Activated CD4-positive, alpha-beta T cell treated with anti-CD3 and anti-CD28 coated beads, Interleukin-2, amount 10 ng/mL, durations not matched to agents 24 days and 14 days (primary cell): ENCODE results near the gene CCDC183. TPM values are rescaled to one million over a fixed set of nuclear protein-coding genes. Genes with fewer than 3 reads are reported as not detected.
"Not testable (repeated sequence)": the region's sequence is repeated elsewhere in the genome, so short reads cannot be mapped to it uniquely, and the experiment has no call there.

ENCODE experiments used
- DNase-seq: peaks from one replicate; pipeline ENCODE4 v3.0.0; 2022
- H3K27ac Mint-ChIP-seq: one replicate; pipeline ENCODE4 v1.8.0; 2022; ENCODE audit warnings: mild to moderate bottlenecking, mixed read lengths
- H3K27me3 Mint-ChIP-seq: one replicate; pipeline ENCODE4 v1.8.0; 2022; ENCODE audit warnings: mixed read lengths
- H3K36me3 Mint-ChIP-seq: one replicate; pipeline ENCODE4 v1.8.0; 2022; ENCODE audit warnings: low read depth, mild to moderate bottlenecking, mixed read lengths
- H3K4me1 Mint-ChIP-seq: one replicate; pipeline ENCODE4 v1.8.0; 2021; ENCODE audit warnings: mixed read lengths
- H3K4me3 Mint-ChIP-seq: one replicate; pipeline ENCODE4 v1.8.0; 2022; ENCODE audit warnings: mild to moderate bottlenecking, moderate library complexity, mixed read lengths
- H3K9me3 Mint-ChIP-seq: one replicate; pipeline ENCODE4 v1.8.0; 2021; ENCODE audit warnings: mixed read lengths
- intact Hi-C: fragments of 100-400 bp; cut with micrococcal nuclease; formaldehyde crosslinking; loops from one replicate; pipeline ENCODE4 v1.15.1; 2023
- total RNA-seq: library from RNA; stranded (reverse); gene quantifications from 2 replicates; pipeline ENCODE4 v1.2.3, GENCODE V29; 2022

Gene CCDC183
- total RNA-seq, 1 donor from 2014 or later: 0.42 TPM

DNA sequence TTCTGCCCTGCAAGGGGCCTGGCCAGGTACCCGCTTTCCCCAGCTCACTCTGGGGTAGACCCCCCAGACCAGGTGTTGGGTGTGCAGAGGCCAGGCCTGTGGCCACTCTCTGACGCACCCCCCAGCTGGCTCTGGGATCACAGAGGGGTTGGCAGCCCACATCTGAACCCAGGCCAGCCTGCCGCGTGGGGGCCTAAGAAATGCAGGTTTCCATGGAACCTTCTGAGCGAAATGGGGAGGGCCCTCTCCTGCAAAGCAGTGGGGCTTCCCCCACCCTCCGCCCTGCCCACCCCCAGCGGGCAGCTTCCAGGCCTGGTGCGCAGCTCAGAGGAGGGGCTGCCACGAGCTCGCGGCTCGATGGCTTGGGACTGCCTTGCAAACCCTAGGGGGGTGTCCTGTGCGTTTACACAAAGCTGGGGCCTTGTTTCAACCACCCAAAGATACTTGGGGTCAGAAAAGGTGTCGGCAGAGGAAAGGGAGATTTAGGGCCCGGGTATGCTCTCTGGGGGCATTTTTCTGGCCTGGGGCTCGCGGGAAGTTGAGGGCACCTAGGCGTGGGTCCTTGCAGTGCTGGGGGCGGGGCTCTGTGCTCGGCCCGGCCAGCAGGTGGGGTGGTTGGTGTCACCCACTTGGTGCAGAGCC, 47.1 kb downstream of the CCDC183 start:
- Mint-ChIP-seq H3K4me1 (peaks cover 16% of the 10 kb centered on the region), H3K4me3 (peak overlapping the region; percentile 67), H3K36me3 (peaks cover 17% of the 10 kb centered on the region)
- H3K27me3 Mint-ChIP-seq, DNase-seq, H3K9me3 Mint-ChIP-seq, H3K27ac Mint-ChIP-seq: not testable (repeated sequence)
- intact Hi-C loops: loop anchor here (10.0 kb wide), 1 partner anchor 322 kb away; no protein-coding TSS in a partner anchor

DNA sequence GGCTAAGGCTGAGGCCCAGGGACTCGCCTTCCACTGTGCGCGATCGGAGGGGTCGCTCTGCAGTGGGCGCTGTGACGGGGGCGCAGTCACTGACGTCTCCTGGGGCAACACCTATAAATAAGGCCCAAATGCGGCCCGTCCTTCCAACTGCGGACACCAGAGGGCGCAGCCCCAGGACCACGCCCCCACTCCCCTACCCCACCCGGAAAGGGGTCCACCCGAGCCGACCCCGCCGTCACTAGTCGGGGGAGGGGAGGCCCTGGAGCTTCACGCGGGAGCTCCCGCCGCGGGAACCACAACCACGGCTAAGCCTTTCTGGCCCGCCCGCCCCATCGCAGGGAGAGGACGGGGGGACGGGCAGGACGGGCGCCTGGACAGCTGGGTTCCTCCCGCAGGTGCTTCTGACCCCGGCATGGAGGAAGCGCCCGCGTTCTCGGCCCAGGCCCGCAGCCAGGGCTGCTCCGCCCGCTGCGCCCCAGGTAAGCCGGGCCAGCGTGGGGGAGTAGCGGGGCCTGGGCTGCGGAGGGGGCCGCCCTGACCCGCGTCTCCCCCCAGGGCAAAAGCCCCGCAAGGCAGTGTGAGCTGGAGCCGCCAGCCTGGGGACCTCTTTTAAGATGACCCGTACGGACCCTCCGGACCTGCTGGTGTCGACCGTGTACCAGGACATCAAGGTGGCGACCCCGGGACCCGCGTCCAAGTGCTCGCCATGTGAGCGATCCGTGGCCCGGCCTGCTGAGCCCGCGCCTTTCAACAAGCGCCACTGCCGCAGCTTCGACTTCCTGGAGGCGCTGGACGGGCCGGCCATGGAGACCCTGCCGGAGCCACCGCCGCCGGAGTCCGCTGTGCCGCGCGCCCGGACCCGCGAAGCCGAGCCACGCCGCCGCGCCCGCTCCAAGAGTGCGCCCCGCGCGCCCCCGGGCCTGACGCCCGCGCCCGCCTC, 47.9 kb downstream of the CCDC183 start:
- intact Hi-C loops: loop anchor here (10.0 kb wide), 1 partner anchor 321 kb away; no protein-coding TSS in a partner anchor
- DNase-seq: peak; percentile 90
- H3K27ac Mint-ChIP-seq, H3K27me3 Mint-ChIP-seq, H3K9me3 Mint-ChIP-seq: not testable (repeated sequence)
- H3K36me3 Mint-ChIP-seq: peaks cover 18% of the 10 kb centered on the region
- peak overlapping the region; percentile 67 for H3K4me3 Mint-ChIP-seq
- H3K4me1 Mint-ChIP-seq: peaks cover 16% of the 10 kb centered on the region

DNA sequence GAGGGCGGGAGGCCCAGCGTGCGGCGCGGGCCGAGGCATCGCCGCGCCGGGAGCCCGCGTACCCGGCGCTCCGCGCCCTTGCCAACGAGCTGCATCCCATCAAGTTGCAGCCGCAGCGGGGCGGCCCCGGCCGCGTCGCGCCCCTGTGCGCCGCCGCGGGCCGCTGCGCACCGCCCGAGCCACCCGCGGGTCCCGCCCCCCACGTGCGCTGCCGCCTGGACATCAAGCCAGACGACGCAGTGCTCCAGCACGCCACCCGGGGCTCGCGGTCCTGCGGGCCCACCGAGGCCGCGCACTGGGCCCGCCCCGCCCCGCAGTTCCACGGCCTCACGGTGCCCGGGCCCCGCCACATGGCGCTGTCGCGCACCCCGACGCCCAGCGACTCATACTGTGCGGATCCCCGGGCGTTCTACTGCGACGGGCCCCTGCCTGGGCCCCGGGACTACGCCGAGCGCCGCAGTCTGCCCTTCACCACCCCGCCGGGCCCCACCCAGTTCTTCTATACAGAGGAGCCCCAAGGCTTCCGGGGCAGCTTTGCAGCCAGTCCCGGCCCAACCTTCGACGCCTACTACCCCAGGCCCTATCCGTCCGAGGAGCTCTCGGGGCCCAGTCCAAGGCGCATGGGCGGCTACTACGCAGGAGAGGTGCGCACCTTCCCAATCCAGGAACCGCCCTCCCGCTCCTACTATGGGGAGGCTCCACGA, 48.8 kb downstream of the CCDC183 start:
- intact Hi-C loops: loop anchor here (5.0 to 10.0 kb wide), 2 partner anchors 202 to 320 kb away; partner anchors contain the start of gene NPDC1
- Mint-ChIP-seq H3K27ac (no peak overlapping the region), H3K36me3 (peaks cover 22% of the 10 kb centered on the region), H3K9me3 (no peaks in the 10 kb centered on the region), H3K27me3 (peaks cover 7% of the 10 kb centered on the region), H3K4me3 (peak overlapping the region; percentile 28), H3K4me1 (peaks cover 19% of the 10 kb centered on the region)
- no peak for DNase-seq

DNA sequence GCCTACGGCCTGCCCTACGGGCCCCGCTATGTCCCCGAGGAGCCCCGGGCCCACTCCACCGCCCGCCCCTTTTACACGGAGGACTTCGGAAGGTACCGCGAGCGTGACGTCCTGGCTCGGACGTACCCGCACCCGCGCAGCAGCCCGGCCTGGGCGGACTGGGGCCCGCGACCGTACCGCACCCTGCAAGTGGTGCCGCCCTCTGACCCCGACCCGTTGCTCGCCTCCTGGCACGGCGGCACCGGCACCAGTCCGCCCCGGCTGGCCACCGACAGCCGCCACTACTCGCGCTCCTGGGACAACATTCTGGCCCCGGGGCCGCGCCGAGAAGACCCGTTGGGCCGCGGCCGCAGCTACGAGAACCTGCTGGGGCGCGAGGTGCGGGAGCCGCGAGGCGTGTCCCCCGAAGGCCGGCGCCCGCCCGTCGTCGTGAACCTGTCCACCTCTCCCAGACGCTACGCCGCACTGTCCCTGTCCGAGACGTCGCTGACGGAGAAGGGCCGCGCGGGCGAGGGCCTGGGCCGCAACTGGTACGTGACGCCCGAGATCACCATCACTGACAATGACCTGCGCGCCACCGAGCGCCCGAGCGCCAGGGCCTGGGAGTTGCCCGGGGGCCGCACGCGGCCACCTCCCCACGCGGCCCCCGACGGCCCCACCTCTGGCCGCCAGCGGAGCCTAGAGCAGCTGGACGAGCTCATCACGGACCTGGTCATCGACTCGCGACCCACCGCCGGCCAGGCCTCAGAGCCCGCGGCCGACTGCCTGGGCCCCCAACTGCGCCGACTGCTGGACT, 49.5 kb downstream of the CCDC183 start:
- Mint-ChIP-seq H3K27me3 (peaks cover 7% of the 10 kb centered on the region), H3K27ac (no peak overlapping the region), H3K4me3 (peak overlapping the region; percentile 28)

DNA sequence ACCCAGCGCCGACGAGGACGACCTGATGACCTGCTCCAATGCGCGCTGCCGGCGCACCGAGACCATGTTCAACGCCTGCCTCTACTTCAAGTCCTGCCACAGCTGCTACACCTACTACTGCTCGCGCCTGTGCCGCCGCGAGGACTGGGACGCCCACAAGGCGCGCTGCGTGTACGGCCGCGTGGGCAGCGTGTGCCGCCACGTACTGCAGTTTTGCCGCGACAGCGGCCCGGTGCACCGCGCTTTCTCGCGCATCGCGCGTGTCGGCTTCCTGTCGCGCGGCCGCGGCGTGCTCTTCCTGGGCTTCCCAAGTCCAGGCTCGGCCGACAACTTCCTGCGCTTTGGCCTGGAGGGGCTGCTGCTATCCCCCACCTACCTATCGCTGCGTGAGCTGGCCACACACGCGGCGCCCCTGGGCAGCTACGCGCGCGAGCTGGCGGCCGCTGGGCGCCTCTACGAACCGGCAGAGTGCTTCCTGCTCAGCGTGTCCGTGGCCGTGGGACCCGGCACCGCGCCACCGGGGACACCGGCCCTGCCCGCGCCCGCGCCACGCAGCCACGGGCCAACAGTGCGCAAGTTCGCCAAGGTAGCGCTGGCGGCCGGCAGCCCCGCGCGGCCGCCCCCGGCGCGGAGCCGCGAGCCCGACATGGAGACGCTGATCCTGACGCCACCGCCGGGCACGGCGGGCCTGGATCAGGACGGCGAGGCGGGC, 50.4 kb downstream of the CCDC183 start:
- intact Hi-C loops: loop anchor here (5.0 to 10.0 kb wide), 2 partner anchors 201 to 318 kb away; partner anchors contain the start of gene NPDC1
- peak overlapping the region; percentile 74 for H3K27ac Mint-ChIP-seq
- peak; percentile 71 for DNase-seq
- no peaks in the 10 kb centered on the region for H3K9me3 Mint-ChIP-seq
- peaks cover 27% of the 10 kb centered on the region for H3K36me3 Mint-ChIP-seq
- peaks cover 7% of the 10 kb centered on the region for H3K27me3 Mint-ChIP-seq
- peaks cover 20% of the 10 kb centered on the region for H3K4me1 Mint-ChIP-seq
- peak overlapping the region; percentile 64 for H3K4me3 Mint-ChIP-seq

More for the DNA sequence above, 49.5 kb downstream of the CCDC183 start:
- no peak for DNase-seq
- no peaks in the 10 kb centered on the region for H3K9me3 Mint-ChIP-seq
- H3K36me3 Mint-ChIP-seq: peaks cover 22% of the 10 kb centered on the region
- intact Hi-C loops: loop anchor here (5.0 to 10.0 kb wide), 2 partner anchors 202 to 319 kb away; partner anchors contain the start of gene NPDC1
- peaks cover 20% of the 10 kb centered on the region for H3K4me1 Mint-ChIP-seq

DNA sequence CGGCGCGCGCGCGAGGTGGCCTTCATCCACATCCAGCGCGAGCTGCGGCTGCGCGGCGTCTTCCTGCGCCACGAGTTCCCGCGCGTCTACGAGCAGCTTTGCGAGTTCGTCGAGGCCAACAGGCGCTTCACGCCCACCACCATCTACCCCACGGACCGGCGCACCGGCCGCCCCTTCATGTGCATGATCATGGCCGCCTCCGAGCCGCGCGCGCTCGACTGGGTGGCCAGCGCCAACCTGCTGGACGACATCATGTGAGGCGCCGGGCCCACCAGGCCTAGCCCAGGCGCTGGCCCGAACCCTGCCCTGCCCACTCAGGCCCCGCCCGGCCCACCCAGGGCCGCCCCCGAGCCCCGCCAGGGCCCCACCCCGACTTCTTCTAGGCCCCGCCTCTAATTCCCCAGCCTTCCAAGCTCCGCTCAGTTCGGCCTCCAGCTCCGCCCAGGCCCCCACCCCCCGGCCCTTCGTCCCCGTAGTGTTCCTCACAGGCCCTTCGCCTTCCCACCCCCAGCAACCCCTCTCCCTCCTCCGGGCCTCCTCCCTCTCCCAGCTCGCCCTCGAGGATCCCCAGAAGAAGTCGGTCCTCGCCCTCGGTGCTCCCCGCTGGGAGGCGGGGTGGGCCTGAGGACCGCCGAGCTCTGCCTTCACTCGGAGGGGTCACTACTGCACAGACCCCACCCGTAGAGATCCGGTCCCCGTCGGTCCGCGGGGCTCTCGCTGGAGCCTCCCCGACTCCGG, 51.1 kb downstream of the CCDC183 start:
- Mint-ChIP-seq H3K27ac (peak overlapping the region; percentile 94), H3K4me1 (peaks cover 18% of the 10 kb centered on the region), H3K9me3 (no peaks in the 10 kb centered on the region), H3K36me3 (peaks cover 27% of the 10 kb centered on the region), H3K4me3 (peak overlapping the region; percentile 96), H3K27me3 (peaks cover 7% of the 10 kb centered on the region)
- intact Hi-C loops: loop anchor here (5.0 to 10.0 kb wide), 2 partner anchors 200 to 318 kb away; partner anchors contain the start of gene NPDC1
- DNase-seq: peak; percentile 77

DNA sequence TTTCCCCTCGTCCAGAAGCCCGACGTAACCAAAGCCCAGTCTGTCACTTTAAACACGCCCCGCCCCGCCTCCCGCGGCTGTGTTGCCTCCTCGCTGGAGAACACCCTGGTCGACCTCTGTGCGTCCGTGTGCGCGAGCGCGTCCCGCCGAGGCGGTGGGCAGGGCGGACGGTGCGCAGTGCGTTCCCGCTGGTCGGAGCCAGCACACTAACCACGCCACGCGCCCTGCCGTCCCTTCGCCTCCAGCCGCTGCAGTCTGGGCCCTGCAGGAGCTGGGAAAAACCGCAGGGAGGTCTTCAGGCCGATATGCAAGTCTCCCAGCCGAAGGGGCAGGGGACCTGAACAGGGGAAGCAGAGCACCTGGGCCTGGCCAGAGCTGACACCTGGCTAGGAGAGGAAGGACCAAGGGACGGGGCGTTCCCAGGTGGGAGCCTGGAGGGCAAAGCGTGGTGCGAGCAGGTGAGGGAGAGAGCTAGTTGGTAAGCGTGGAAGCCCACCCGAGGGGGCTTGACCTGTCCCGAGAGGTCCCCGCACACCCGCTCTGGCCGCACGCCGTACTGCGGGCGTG, 51.8 kb downstream of the CCDC183 start:
- Mint-ChIP-seq H3K4me1 (peaks cover 16% of the 10 kb centered on the region), H3K9me3 (no peaks in the 10 kb centered on the region), H3K27ac (peak overlapping the region; percentile 94), H3K27me3 (peaks cover 7% of the 10 kb centered on the region), H3K4me3 (peak overlapping the region; percentile 96), H3K36me3 (peaks cover 27% of the 10 kb centered on the region)
- intact Hi-C loops: loop anchor here (2.0 to 10.0 kb wide), 6 partner anchors 19 to 317 kb away; partner anchors contain the start of genes EDF1, NPDC1 and TMEM141
- DNase-seq: peak; percentile 96

DNA sequence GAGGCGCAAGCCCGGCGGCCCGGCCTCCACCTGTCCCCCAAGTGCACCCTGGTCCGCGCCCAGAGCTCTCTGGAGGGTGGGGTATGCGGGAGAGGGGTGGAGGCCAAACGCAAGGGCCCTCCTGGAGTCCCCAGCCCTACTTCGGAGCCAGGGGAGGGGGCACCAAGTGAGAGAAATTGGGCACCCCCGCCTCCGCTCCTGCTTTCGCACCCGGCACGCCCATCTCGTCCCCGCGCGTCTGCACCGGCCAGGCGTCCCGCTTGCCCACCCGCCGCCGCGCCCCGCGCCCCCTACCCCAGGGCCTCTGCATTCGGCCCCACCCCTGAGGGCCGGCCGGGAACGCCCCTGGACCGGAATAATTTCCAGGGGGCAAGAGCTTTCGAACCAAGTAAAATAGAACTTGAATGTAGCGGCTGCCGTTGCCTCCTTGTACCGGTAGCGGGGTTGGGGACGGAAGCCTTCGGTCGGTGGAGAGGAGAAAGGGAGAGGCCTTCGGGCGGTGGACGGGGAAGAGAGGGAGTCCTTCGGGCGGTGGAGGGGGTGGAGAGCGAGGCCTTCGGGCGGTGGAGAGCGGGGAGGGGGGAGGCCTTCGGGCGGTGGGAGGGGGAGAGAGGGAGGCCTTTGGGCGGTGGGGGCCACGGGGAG, 52.4 kb downstream of the CCDC183 start:
- H3K4me1 Mint-ChIP-seq: peaks cover 13% of the 10 kb centered on the region
- H3K4me3 Mint-ChIP-seq: peak overlapping the region; percentile 96
- DNase-seq: peak; percentile 84
- intact Hi-C loops: loop anchor here (1.0 to 10.0 kb wide), 8 partner anchors 18 to 316 kb away; partner anchors contain the start of genes EDF1, FBXW5, NPDC1 and TMEM141
- H3K9me3 Mint-ChIP-seq: no peaks in the 10 kb centered on the region
- H3K27me3 Mint-ChIP-seq: peaks cover 7% of the 10 kb centered on the region
- peak overlapping the region; percentile 92 for H3K27ac Mint-ChIP-seq
- H3K36me3 Mint-ChIP-seq: peaks cover 27% of the 10 kb centered on the region

DNA sequence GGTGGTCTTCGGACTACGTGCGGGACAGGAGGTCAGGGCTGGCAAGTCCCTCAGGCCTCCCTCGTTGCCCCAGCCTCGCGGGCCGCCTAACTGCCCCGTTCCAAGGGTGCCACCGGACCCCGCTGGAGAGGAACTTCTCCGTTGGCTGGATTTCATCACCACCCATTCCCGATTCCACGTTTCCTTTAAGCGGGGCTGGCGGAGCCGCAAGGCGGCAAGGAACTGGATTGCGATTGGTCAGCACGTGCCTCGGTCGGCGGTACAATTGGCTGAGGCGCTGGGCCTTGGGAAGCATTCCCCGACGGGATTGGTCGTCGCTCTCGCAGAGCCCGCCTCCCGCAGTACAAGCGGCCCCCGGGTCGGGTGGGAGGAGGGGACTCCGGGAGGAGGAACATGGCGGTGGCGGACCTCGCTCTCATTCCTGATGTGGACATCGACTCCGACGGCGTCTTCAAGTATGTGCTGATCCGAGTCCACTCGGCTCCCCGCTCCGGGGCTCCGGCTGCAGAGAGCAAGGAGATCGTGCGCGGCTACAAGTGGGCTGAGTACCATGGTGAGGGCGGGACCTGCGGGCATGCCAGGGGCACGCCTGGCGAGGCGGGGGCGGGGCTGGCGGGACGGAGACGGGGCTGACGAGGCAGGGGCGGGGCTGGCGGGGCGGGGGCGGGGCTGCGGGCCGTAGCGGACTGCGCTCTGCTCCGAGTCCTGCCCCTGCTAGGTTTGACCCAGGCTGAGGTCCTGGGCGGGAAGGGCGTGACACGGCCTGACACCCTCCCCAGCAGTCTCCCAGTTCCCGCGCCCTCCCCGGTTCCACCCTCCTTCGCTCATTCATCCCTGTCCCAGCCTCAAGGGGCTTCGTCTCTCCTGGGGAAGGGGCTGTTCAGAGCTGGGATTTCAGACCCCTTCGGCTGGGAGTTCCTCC, 53.2 kb downstream of the CCDC183 start, which contains the start of gene PHPT1:
TSS of gene PHPT1 (plus strand) at position 372 of the 922 bp plus-strand sequence. CDS start at position 394, 22 bp downstream.
- H3K4me3 Mint-ChIP-seq: peak within 1 kb of the TSS; percentile 96
- peaks cover 11% of the 10 kb centered on the region for H3K4me1 Mint-ChIP-seq
- intact Hi-C loops: loop anchor here (1.0 to 10.0 kb wide), 8 partner anchors 18 to 316 kb away; partner anchors contain the start of genes EDF1, FBXW5, NPDC1 and TMEM141
- DNase-seq: peak; percentile 99
- no peaks in the 10 kb centered on the region for H3K9me3 Mint-ChIP-seq
- H3K36me3 Mint-ChIP-seq: peaks cover 27% of the 10 kb centered on the region
- H3K27ac Mint-ChIP-seq: peak within 1 kb of the TSS; percentile 94
- H3K27me3 Mint-ChIP-seq: peaks cover 7% of the 10 kb centered on the region
